C4-2B (cell line): Measurements from ENCODE around the gene ITGA3.

Experiments used
- CTCF ChIP-seq: fragments of 450-650 bp; conservative IDR thresholded peaks from 2 replicates; pipeline ENCODE4 v1.5.1; 2017; ENCODE audit warnings: mild to moderate bottlenecking
- ZFX ChIP-seq: fragments of 450-650 bp; IDR thresholded peaks from 2 replicates; pipeline ENCODE4 v1.6.1; 2017

DNA sequence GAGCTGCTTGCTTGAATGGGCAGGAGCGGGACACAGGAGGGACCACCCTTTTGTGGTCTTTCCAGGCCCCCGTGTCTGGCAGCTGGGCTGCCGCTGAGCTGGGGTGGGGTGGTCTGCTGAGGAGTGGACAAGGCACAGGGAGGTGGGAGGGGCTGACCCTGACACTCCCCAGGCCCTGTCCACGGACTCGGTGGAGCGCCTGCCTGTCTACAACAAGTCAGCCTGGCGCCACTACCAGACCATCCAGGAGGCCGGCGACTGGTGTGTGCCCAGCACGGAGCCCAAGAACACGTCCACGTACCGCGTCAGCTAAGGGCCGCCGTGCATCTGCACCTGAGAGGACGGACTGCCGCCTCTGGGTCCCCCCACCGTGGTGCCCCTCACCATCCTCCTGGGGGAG, 53.9 kb downstream of the ITGA3 start:
- TF ChIP-seq CTCF (no peak), ZFX (no peak)
